HG03521 (cell line): Measurements from ENCODE around the gene PDSS1.
A peak's percentile ranks its signal among the peaks of the same experiment; 100 is the strongest.
"Not testable (repeated sequence)": the region's sequence is repeated elsewhere in the genome, so short reads cannot be mapped to it uniquely, and the experiment has no call there.

Experiments
- ATAC-seq: cut with Tn5 transposase; IDR thresholded peaks from one replicate; pipeline ENCODE4 v1.9.1; 2021; ENCODE audit warnings: mild to moderate bottlenecking, moderate library complexity; ENCODE audit not compliant: unreplicated experiment

The PDSS1 gene

GRCh38 chr10:26738301-26738911, 40.9 kb downstream of the PDSS1 start:
- ATAC-seq = no peak

- no peak for ATAC-seq
These were observed 41.6 kb downstream of the PDSS1 start for GRCh38 chr10:26739071-26739631.

GRCh38 chr10:26741368-26741767, 43.9 kb downstream of the PDSS1 start:
- no peak for ATAC-seq

- ATAC-seq = no peak
These were observed 45.6 kb downstream of the PDSS1 start for GRCh38 chr10:26743091-26743490.

GRCh38 chr10:26743841-26744240, 46.3 kb downstream of the PDSS1 start:
- no peak for ATAC-seq

- ATAC-seq = no peak
These were observed 48.6 kb downstream of the PDSS1 start for GRCh38 chr10:26746061-26746460.

- peak; percentile 96 for ATAC-seq
These were observed 58.0 kb downstream of the PDSS1 start for GRCh38 chr10:26755443-26755903.

GRCh38 chr10:26759008-26759407, 61.5 kb downstream of the PDSS1 start:
- ATAC-seq = no peak

GRCh38 chr10:26765549-26765948, 68.0 kb downstream of the PDSS1 start:
- ATAC-seq = no peak

- no peak for ATAC-seq
These were observed 72.6 kb downstream of the PDSS1 start for GRCh38 chr10:26770069-26770468.

- ATAC-seq = no peak
These were observed 76.1 kb downstream of the PDSS1 start for GRCh38 chr10:26773633-26774032.

GRCh38 chr10:26776258-26776657, 78.8 kb downstream of the PDSS1 start:
- no peak for ATAC-seq

GRCh38 chr10:26777686-26778085, 80.2 kb downstream of the PDSS1 start:
- ATAC-seq = no peak

GRCh38 chr10:26779176-26779860, 81.8 kb downstream of the PDSS1 start:
- no peak for ATAC-seq

GRCh38 chr10:26780106-26780792, 82.7 kb downstream of the PDSS1 start:
- no peak for ATAC-seq

- ATAC-seq = peak; percentile 53
These were observed 83.5 kb downstream of the PDSS1 start for GRCh38 chr10:26780793-26781601.

GRCh38 chr10:26781797-26782196, 84.3 kb downstream of the PDSS1 start:
- peak; percentile 9 for ATAC-seq

- ATAC-seq = no peak
These were observed 89.9 kb downstream of the PDSS1 start for GRCh38 chr10:26787362-26787761.

GRCh38 chr10:26789779-26790178, 92.3 kb downstream of the PDSS1 start:
- ATAC-seq = not testable (repeated sequence)

GRCh38 chr10:26790221-26790995, 92.9 kb downstream of the PDSS1 start:
- no peak for ATAC-seq
